ENCODE results near the gene CAB39L.

- TF ChIP-seq, protein P1, sequence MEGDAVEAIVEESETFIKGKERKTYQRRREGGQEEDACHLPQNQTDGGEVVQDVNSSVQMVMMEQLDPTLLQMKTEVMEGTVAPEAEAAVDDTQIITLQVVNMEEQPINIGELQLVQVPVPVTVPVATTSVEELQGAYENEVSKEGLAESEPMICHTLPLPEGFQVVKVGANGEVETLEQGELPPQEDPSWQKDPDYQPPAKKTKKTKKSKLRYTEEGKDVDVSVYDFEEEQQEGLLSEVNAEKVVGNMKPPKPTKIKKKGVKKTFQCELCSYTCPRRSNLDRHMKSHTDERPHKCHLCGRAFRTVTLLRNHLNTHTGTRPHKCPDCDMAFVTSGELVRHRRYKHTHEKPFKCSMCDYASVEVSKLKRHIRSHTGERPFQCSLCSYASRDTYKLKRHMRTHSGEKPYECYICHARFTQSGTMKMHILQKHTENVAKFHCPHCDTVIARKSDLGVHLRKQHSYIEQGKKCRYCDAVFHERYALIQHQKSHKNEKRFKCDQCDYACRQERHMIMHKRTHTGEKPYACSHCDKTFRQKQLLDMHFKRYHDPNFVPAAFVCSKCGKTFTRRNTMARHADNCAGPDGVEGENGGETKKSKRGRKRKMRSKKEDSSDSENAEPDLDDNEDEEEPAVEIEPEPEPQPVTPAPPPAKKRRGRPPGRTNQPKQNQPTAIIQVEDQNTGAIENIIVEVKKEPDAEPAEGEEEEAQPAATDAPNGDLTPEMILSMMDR (IDR thresholded peaks at IDR 0.05), result no peak
- TF ChIP-seq POLR2A (IDR thresholded peaks at IDR 0.05; ENCODE audit: low read depth) (no peak), EP300 (IDR thresholded peaks at IDR 0.05) (no peak), POLR2AphosphoS5 (IDR thresholded peaks at IDR 0.05) (no peak)
These were observed 69.1 kb downstream of the CAB39L start for GRCh38 chr13:49374585-49375290.
